CD14-positive monocyte (primary cell): ENCODE results near the gene PACSIN3. TPM values are rescaled to one million over a fixed set of nuclear protein-coding genes. Genes with fewer than 3 reads are reported as not detected.

Experiments used
- DNase-seq, 3 donors: peaks; one replicate each; pipeline ENCODE4 v3.0.0-alpha.2; 2011 to 2022
- H2AFZ ChIP-seq: 2 replicates; pipeline ENCODE4 v1.6.0; 2012; ENCODE audit warnings: mild to moderate bottlenecking, low read depth, low read length, inconsistent platforms; ENCODE audit not compliant: insufficient read depth, poor library complexity, severe bottlenecking
- H3K27ac ChIP-seq, 2 donors: 1 replicate in 1 of 2; 2 replicates in 1 of 2; pipeline ENCODE4 v1.5.1; 2012 to 2013; ENCODE audit warnings: low read length in 2 of 2, control low read depth in 1 of 2, inconsistent platforms in 1 of 2, low read depth in 1 of 2, mild to moderate bottlenecking in 1 of 2
- H3K27me3 ChIP-seq, 2 donors: one replicate each; pipeline versions ENCODE4 v1.6.0 to v1.6.1; 2011 to 2013; ENCODE audit warnings: low read length in 2 of 2; ENCODE audit not compliant: control insufficient read depth in 2 of 2, insufficient read depth in 2 of 2
- H3K36me3 ChIP-seq, 2 donors: replicated peaks in 1 of 2; 1 replicate in 1 of 2; 2 replicates in 1 of 2; pipeline versions ENCODE4 v1.5.1 to v1.6.1; 2012 to 2013; ENCODE audit warnings: low read length in 2 of 2, control low read depth in 1 of 2, inconsistent platforms in 1 of 2, mild to moderate bottlenecking in 1 of 2; ENCODE audit not compliant: insufficient read depth in 2 of 2, control insufficient read depth in 1 of 2
- H3K4me1 ChIP-seq, 2 donors: 1 replicate in 1 of 2; 2 replicates in 1 of 2; pipeline versions ENCODE4 v1.5.1 to v1.6.1; 2012 to 2013; ENCODE audit warnings: low read length in 2 of 2, control low read depth in 1 of 2, inconsistent platforms in 1 of 2, mild to moderate bottlenecking in 1 of 2, moderate library complexity in 1 of 2; ENCODE audit not compliant: insufficient read depth in 2 of 2, control insufficient read depth in 1 of 2
- H3K4me2 ChIP-seq: replicated peaks from 2 replicates; pipeline ENCODE3; 2012; ENCODE audit warnings: low read length, moderate library complexity, mild to moderate bottlenecking; ENCODE audit not compliant: poor library complexity, severe bottlenecking; ENCODE audit errors: extremely low read depth
- H3K4me3 ChIP-seq, 3 experiments: fragments of 200-600 bp in 1 of 3; sonication (generic) in 1 of 3; replicated peaks in 1 of 3; 1 replicate in 2 of 3; 2 replicates in 1 of 3; pipeline ENCODE4 v1.5.1; 2011 to 2013; ENCODE audit warnings: low read length in 3 of 3, mild to moderate bottlenecking in 3 of 3, control low read depth in 2 of 3, low read depth in 2 of 3, inconsistent platforms in 1 of 3, moderate library complexity in 1 of 3
- H3K79me2 ChIP-seq: 2 replicates; pipeline ENCODE4 v1.6.0; 2012; ENCODE audit warnings: mild to moderate bottlenecking, control low read depth, inconsistent platforms, low read length, moderate library complexity; ENCODE audit not compliant: insufficient read depth
- H3K9ac ChIP-seq: 2 replicates; pipeline ENCODE4 v1.6.0; 2017; ENCODE audit warnings: low read length, mild to moderate bottlenecking; ENCODE audit not compliant: insufficient read depth, poor library complexity, severe bottlenecking
- H3K9me3 ChIP-seq, 2 donors: replicated peaks in 1 of 2; 1 replicate in 1 of 2; 2 replicates in 1 of 2; pipeline versions ENCODE4 v1.5.1 to v1.6.1; 2012 to 2013; ENCODE audit warnings: low read length in 2 of 2, control low read depth in 1 of 2; ENCODE audit not compliant: control insufficient read depth in 1 of 2, insufficient read depth in 1 of 2
- H4K20me1 ChIP-seq: 2 replicates; pipeline ENCODE4 v1.6.0; 2012; ENCODE audit warnings: mild to moderate bottlenecking, low read length, control low read depth, moderate library complexity; ENCODE audit not compliant: insufficient read depth
- H3K27ac Mint-ChIP-seq, 7 donors: one replicate each; pipeline ENCODE4 v1.8.0; 2020; ENCODE audit warnings: mild to moderate bottlenecking in 7 of 7, mixed read lengths in 7 of 7, moderate library complexity in 6 of 7, inconsistent platforms in 2 of 7
- H3K27me3 Mint-ChIP-seq, 3 donors: one replicate each; pipeline ENCODE4 v1.8.0; 2021 to 2022; ENCODE audit warnings: low read depth in 3 of 3, mild to moderate bottlenecking in 3 of 3, mixed read lengths in 3 of 3, moderate library complexity in 3 of 3, inconsistent platforms in 1 of 3
- H3K36me3 Mint-ChIP-seq, 2 donors: one replicate each; pipeline ENCODE4 v1.8.0; 2020; ENCODE audit warnings: mixed read lengths in 2 of 2, inconsistent platforms in 1 of 2, mild to moderate bottlenecking in 1 of 2
- H3K4me1 Mint-ChIP-seq: one replicate; pipeline ENCODE4 v1.8.0; 2020; ENCODE audit warnings: mild to moderate bottlenecking, mixed read lengths
- H3K4me3 Mint-ChIP-seq, 2 donors: one replicate each; pipeline ENCODE4 v1.8.0; 2020; ENCODE audit warnings: mild to moderate bottlenecking in 2 of 2, mixed read lengths in 2 of 2, moderate library complexity in 1 of 2
- H3K9me3 Mint-ChIP-seq, 7 donors: one replicate each; pipeline ENCODE4 v1.8.0; 2020 to 2022; ENCODE audit warnings: mixed read lengths in 7 of 7, mild to moderate bottlenecking in 6 of 7, moderate library complexity in 6 of 7, inconsistent platforms in 2 of 7
- CTCF ChIP-seq: fragments of 200-600 bp; IDR thresholded peaks from one replicate; pipeline ENCODE4 v1.8.0; 2022; ENCODE audit warnings: antibody characterized with exemption, mild to moderate bottlenecking
- WGBS: methylation state at CpG from one replicate; pipeline ENCODE4 v1.1.5; 2013; ENCODE audit warnings: missing lambda C conversion rate; ENCODE audit not compliant: insufficient coverage; 5-methylcytosine and 5-hydroxymethylcytosine counted together
- intact Hi-C, 2 donors: fragments of 100-400 bp; cut with micrococcal nuclease; formaldehyde crosslinking; loops; one replicate each; pipeline versions ENCODE4 v1.15.0 to v1.15.1; 2023
- polyA plus RNA-seq, 3 donors: library from polyadenylated mRNA; depleted of rRNA in 1 of 3; unstranded in 2 of 3; stranded (reverse) in 1 of 3; fragments of 300-500 nt in 2 of 3; fragments of >200 nt in 1 of 3; fragmentation: Illumina TruSeq in 2 of 3; gene quantifications; 1 replicate in 2 of 3; 2 replicates in 1 of 3; pipeline ENCODE4 v1.2.3, GENCODE V29; 2012 to 2021

Gene PACSIN3
- polyA plus RNA-seq, 3 donors: not detected

- intact Hi-C loops: no loop called here
These were observed 2.3 kb downstream of the PACSIN3 start for GRCh38 chr11:47183969-47184368.

GRCh38 chr11:47183031-47183856 is 3.0 kb downstream of the PACSIN3 start:
- 98% methylated on average over 16 of the region's 25 CpGs for WGBS
- Histone ChIP-seq H3K27ac (no peak overlapping the region), H3K9ac (no peak overlapping the region), H2AFZ (no peak overlapping the region), H3K4me3 (no peak overlapping the region), H3K4me2 (no peak overlapping the region), H3K27me3 (peaks cover 26 to 41% of the 10 kb centered on the region in 2 donors), H3K9me3 (peaks cover 0 to 6% of the 10 kb centered on the region in 2 donors), H4K20me1 (no peaks in the 10 kb centered on the region), H3K79me2 (no peaks in the 10 kb centered on the region), H3K36me3 (no peaks in the 10 kb centered on the region), H3K4me1 (peaks cover 23 to 26% of the 10 kb centered on the region in 2 donors)
- TF ChIP-seq CTCF: no peak
- DNase-seq: no peak
- Mint-ChIP-seq H3K4me1 (peaks cover 18% of the 10 kb centered on the region), H3K27me3 (peaks cover 33 to 42% (median 34%) of the 10 kb centered on the region in 3 donors), H3K9me3 (peaks cover 0 to 12% (median 2%) of the 10 kb centered on the region in 7 donors), H3K36me3 (no peaks in the 10 kb centered on the region), H3K27ac (no peak overlapping the region), H3K4me3 (peak overlapping the region in 1 of 2 donors; percentile 51)
- intact Hi-C loops: no loop called here

More at GRCh38 chr11:47183969-47184368, 2.3 kb downstream of the PACSIN3 start:
- H3K9ac ChIP-seq: no peak overlapping the region
- H4K20me1 ChIP-seq: no peaks in the 10 kb centered on the region
- H3K9me3 ChIP-seq: peaks cover 0 to 6% of the 10 kb centered on the region in 2 donors
- H3K27ac ChIP-seq: no peak overlapping the region
- DNase-seq: no peak
- no peak overlapping the region for H3K4me3 ChIP-seq
- TF ChIP-seq CTCF: no peak
- WGBS: 91% methylated on average over 6 of the region's 7 CpGs
- Mint-ChIP-seq H3K9me3 (peaks cover 0 to 14% (median 2%) of the 10 kb centered on the region in 7 donors), H3K4me1 (peaks cover 17% of the 10 kb centered on the region), H3K27ac (peak overlapping the region in 1 of 7 donors; percentile 4), H3K27me3 (peaks cover 37 to 49% (median 41%) of the 10 kb centered on the region in 3 donors), H3K4me3 (peak overlapping the region in 1 of 2 donors; percentile 51), H3K36me3 (no peaks in the 10 kb centered on the region)
- no peak overlapping the region for H2AFZ ChIP-seq
- no peaks in the 10 kb centered on the region for H3K36me3 ChIP-seq
- no peaks in the 10 kb centered on the region for H3K79me2 ChIP-seq
- peaks cover 29 to 48% of the 10 kb centered on the region in 2 donors for H3K27me3 ChIP-seq
- H3K4me2 ChIP-seq: no peak overlapping the region
- peaks cover 20 to 23% of the 10 kb centered on the region in 2 donors for H3K4me1 ChIP-seq
